ENCODE measurements around the gene GGA1.
A peak's percentile ranks its signal among the peaks of the same experiment; 100 is the strongest.

Gene GGA1

GRCh38 chr22:37631448-37632173 is 23.0 kb downstream of the GGA1 start:
- DNase-seq, result peak in 2 of 5 experiments; percentile 58 to 60

GRCh38 chr22:37632174-37633088 is 23.8 kb downstream of the GGA1 start:
- DNase-seq, result peak in 1 of 5 experiments; percentile 46

DNA sequence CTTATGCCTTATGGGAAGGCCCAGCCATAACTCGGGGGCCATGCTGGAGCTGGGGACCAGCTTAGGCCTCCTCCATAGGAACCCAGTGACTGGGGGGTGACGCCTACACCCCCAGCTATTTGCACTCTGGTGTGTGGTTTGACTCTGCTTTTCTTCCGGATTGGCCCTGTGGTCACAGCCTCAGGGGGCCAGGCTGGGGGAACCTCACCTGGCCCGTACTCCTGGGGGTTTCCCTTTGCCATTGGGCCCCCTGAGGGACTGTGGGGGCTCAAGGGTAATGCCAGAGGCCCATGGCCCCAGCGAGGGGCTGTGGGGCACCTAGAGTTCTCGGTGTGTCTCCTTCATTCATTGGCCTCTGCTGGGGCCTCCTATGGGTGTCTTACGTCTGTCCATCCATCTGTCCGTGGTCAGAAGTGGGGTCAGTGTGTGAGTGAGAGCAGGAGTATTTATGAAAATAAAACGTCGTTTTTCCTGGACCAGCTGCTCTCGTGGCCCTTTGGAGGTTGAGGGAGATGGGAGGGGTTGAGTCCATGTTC is 24.5 kb downstream of the GGA1 start:
- peak in 2 of 5 experiments; percentile 72 to 85 for DNase-seq

DNA sequence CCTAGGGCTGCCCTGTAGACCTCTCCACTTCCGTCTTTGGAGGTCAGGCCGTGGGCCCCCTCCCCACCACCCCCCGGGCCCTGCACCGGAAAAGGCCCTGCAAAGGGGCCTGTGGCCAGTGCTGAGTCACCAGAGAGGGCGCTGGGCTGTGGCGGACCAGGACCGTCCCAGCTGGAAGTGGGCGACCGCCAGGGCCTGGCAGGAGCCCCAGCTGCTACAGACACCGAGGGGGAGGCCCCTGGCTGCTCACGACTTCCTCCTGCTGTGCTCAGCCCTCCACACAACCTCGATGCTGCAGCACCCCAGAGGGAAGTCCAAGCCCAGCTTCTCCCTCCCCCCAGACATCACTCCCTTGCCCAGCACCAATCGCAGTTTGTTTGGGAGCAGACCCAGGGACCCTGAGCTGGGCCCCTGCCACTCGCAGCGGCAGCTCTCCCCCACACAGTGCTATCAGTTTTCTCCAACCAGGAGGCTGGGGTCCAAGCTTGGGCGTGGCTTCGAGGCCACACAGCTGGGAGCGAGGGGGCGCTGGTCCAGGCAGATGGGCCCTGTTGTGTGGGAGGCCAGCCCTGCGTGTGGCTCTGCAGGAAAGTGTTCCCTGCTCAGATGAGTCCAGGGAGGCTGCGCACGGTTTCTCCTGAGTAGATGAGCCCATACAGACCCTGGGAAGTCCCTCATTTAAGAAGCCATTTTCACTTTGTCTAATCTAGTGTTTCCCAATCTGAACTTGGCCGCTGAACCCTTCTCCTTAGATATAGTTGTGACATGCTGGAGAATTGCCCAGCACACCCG is 25.2 kb downstream of the GGA1 start:
- peak in 3 of 5 experiments; percentile 25 to 86 (median 56) for DNase-seq

DNA sequence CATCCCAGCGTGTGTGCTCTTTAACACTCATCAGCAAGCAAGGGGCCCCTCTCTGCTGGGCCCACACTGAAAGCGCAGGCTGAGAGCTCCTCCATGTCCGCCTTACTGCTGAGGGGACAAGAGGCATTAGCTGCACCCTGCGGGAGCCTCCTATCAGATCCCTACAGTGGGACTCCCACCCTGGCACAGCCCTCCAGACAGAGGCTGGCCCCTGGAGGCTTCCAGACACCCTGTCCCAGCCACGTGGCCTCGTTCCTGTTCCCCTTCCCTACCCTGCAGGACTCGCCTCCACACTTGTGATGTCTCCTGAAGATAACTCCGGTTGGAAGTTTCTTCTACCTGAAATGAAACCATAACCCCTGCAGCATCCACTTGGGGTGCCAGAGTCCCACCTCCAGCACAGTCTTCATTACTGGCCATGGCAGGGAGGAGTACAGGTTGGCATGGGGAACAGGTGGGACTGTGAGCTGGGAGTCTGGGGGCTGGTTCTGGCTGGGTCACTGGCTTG is 25.8 kb downstream of the GGA1 start:
- peak in 1 of 5 experiments; percentile 50 for DNase-seq

DNA sequence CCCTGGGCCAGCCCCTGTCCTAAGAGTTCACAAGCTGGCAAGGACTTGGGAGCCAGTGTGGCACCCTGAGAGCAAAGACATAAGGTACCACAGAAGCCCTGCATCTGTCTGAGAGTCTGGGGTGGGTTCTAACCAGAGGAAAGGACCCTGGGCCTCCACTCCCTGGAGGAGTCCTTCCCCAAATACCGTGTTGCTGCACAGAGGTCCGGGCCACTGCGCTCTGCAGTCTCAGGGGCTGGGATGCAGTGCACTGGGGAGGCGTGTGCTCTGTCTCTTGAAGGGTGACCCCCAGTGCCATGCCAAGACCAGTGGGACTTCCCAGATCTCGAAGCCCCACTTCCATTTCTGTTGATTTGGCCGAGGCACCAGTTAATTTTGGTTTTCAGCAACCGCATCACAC is 26.5 kb downstream of the GGA1 start:
- no peak for DNase-seq

- peak in 2 of 5 experiments; percentile 27 to 81 for DNase-seq
Measured at GRCh38 chr22:37636186-37636948, 27.7 kb downstream of the GGA1 start.

DNA sequence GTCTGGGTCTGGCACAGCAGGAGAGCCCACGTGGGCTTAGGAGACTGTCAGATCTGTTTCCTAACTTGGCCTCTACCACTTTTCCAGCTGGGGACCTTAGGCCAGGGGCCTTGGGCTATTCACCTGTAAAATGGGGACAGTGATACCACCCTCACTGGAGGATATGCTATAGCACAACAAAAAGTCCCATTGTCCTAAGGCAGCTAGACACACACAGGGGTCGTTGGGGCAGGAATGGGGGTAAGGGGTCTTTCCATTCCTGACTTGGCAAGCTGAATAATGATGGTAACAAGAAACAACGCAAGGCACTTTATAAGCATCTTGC is 28.3 kb downstream of the GGA1 start:
- DNase-seq, result no peak

- peak in 2 of 5 experiments; percentile 48 to 67 for DNase-seq
Measured at GRCh38 chr22:37638391-37639069, 29.9 kb downstream of the GGA1 start.

DNA sequence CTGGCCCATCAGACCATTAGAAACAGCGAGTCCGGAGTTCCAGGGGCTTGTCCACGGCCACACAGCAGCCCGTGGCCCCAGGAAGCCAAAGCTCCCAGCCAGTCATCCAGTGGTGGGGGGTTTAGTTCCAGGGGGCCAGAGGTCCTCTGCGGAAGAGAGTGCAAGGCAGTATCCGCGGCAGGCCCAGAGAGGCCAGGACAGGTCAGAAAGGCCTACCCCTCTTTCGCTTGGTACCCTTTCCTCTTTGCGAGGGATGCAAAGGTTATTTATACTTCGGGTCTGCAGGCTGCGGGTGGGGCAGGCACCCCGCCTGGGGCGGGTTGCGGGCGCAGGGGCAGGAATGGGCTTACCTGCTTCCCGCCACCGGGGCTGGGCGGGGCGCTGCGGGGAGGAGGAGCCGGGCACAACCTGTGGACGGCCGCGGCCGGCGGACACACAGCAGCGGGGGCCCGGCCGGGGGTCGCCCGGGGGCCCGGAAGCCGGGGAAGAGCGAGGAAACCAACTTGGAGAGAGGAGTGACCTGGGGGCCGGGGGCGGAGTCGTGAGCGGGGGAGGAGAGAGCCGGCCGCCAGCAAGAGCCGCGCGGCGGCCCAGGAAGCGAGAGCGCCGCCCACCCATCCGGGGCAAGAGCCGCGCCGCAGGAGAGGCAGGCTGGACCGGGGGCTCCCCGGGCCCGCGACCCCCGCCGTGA is 30.6 kb downstream of the GGA1 start, which contains the start of gene SH3BP1:
Gene SH3BP1, plus strand, starts transcription at position 600 of the 691 bp plus-strand sequence. CDS start 119 bp downstream, outside the sequence.
- DNase-seq, result peak in 4 of 5 experiments; percentile 31 to 69 (median 46)

GRCh38 chr22:37639771-37640590 is 31.3 kb downstream of the GGA1 start:
- DNase-seq, result peak in 2 of 5 experiments; percentile 13 to 46

DNA sequence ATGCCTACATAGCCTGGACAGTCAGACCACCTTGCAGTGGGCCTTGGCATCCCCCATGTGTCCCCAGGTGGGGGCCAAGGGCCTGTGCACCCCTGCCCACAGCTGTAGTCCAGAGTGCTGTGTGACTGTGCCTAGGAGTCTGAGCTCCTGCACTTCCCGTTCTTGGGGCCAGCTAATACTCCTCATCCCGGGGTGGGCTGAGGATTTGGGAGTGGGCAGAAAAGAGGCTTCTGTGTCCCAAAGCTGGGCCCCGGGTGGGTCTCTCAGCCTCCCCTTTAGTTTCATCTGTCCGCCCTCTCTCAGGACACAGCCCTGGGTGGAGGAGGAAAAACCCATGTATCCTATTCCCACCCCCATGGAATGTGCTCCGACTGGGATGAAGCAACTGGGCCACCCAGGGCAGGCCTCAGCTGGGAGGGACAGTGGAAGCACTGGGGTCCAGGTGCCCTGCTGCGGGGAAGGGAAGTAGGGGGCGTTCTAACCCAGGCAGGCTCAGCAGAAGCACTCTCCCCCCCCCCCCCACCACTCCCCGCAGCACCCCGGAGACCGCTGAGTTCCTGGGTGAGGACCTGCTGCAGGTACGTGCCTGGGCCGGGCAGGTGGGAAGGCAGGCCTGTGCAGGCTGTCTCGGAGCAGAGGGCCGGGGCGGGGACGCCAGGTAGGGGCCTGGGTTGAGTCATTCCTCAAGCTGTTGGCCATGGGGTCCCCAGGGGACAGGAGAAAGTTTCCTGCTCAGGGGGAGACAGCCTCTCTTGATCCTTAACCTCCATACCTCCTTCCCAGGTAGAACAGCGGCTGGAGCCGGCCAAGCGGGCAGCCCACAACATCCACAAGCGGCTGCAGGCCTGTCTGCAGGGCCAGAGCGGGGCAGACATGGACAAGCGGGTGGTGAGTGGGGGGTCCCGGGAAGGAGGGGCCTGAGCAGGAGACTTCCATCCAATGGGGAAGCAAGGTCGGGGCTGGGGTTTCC is 32.2 kb downstream of the GGA1 start:
- DNase-seq, result peak in 2 of 5 experiments; percentile 15 to 34

- DNase-seq, result no peak
Measured at GRCh38 chr22:37641561-37641949, 32.9 kb downstream of the GGA1 start.

DNA sequence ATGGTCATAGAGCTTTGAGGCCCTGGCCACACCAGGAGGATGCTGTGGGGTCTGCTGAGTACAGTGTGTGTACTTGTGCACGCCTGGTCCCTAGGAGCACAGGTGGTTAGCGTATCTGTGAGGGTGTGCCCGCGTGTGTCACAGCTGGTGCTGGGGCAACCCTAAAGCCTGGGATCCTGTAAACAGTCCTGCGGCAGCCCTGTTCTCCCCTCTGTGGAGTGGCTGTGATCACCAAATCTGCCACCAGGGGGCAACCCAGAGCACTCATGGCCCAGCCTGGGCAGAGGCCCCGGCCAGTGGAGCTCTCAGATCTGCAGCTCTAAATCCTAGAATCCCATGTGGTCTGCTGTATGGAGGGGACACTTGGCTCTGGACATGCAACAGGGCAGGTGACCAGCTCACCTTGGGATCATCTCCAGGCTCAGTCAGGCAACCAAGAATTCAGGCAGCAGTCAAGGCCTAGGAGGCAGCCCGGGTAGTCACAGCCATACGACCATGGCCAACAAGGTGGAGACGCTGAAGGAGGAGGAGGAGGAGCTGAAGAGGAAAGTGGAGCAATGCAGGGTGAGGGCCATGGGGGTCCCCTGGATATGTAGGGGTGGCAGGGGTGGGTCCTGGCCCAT is 34.7 kb downstream of the GGA1 start:
- DNase-seq, result peak; percentile 59 to 86 (median 77)

- DNase-seq, result no peak
Measured at GRCh38 chr22:37647317-37647716, 38.7 kb downstream of the GGA1 start.

- DNase-seq, result no peak
Measured at GRCh38 chr22:37647928-37648327, 39.3 kb downstream of the GGA1 start.

GRCh38 chr22:37650463-37651136 is 42.0 kb downstream of the GGA1 start:
- DNase-seq, result no peak

Data from T-helper 2 cell (primary cell).